GM06990 (cell line): ENCODE data around the gene OR10G3.

Experiments used
- DNase-seq: peaks from one replicate; pipeline ENCODE4 v3.0.0-alpha.2; 2011; ENCODE audit not compliant: insufficient read length; ENCODE audit errors: extremely low read depth
- H3K27me3 ChIP-seq: replicated peaks from 2 replicates; pipeline ENCODE4 v1.6.0; 2011; ENCODE audit warnings: low read length; ENCODE audit not compliant: control insufficient read depth, insufficient read depth
- H3K36me3 ChIP-seq: 2 replicates; pipeline ENCODE4 v1.5.1; 2011; ENCODE audit warnings: low read length; ENCODE audit not compliant: control insufficient read depth, insufficient read depth
- H3K4me3 ChIP-seq: replicated peaks from 2 replicates; pipeline ENCODE4 v1.5.1; 2011; ENCODE audit warnings: low read depth, mild to moderate bottlenecking, control low read depth, low read length
- TF ChIP-seq, protein P1 (sequence below): IDR thresholded peaks from 2 replicates; pipeline ENCODE4 v1.5.1; 2011; ENCODE audit warnings: low read length, control low read depth, mild to moderate bottlenecking, inconsistent platforms; ENCODE audit not compliant: insufficient read depth, poor library complexity, severe bottlenecking

The OR10G3 gene

GRCh38 chr14:21589317-21589716 lies 9.4 kb upstream of the OR10G3 start:
- no peak for DNase-seq

GRCh38 chr14:21575661-21576060 lies 4.2 kb downstream of the OR10G3 start:
- no peak overlapping the region for H3K4me3 ChIP-seq
- no peaks in the 10 kb centered on the region for H3K36me3 ChIP-seq
- DNase-seq = no peak
- TF ChIP-seq, protein P1, sequence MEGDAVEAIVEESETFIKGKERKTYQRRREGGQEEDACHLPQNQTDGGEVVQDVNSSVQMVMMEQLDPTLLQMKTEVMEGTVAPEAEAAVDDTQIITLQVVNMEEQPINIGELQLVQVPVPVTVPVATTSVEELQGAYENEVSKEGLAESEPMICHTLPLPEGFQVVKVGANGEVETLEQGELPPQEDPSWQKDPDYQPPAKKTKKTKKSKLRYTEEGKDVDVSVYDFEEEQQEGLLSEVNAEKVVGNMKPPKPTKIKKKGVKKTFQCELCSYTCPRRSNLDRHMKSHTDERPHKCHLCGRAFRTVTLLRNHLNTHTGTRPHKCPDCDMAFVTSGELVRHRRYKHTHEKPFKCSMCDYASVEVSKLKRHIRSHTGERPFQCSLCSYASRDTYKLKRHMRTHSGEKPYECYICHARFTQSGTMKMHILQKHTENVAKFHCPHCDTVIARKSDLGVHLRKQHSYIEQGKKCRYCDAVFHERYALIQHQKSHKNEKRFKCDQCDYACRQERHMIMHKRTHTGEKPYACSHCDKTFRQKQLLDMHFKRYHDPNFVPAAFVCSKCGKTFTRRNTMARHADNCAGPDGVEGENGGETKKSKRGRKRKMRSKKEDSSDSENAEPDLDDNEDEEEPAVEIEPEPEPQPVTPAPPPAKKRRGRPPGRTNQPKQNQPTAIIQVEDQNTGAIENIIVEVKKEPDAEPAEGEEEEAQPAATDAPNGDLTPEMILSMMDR = no peak
- H3K27me3 ChIP-seq = no peaks in the 10 kb centered on the region

More at GRCh38 chr14:21589317-21589716, 9.4 kb upstream of the OR10G3 start:
- Histone ChIP-seq H3K4me3 (no peak overlapping the region), H3K36me3 (no peaks in the 10 kb centered on the region), H3K27me3 (no peaks in the 10 kb centered on the region)
- TF ChIP-seq, protein P1 = no peak

DNA sequence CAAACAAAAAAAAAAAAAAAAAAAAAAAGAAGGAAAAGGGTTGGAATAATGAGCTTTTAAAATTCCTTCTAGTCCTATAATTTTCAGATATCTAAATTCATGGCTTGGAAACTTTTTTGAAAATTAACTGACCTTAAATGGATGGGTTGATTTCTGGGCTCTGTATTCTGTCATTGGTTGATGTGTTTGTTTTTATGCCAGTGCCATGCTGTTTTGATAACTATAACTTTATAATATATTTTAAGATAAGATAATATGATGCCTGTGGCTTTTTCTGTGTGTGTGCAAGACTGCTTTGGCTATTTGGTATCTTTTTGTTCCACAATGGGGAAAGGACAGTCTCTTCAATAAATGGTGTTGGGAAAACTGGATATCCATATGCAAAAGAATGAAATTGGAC lies 7.3 kb downstream of the OR10G3 start:
- no peak overlapping the region for H3K4me3 ChIP-seq
- no peaks in the 10 kb centered on the region; the same call in 1 of the 2 replicates for H3K27me3 ChIP-seq
- DNase-seq = no peak
- TF ChIP-seq, protein P1 = no peak
- H3K36me3 ChIP-seq = no peaks in the 10 kb centered on the region

DNA sequence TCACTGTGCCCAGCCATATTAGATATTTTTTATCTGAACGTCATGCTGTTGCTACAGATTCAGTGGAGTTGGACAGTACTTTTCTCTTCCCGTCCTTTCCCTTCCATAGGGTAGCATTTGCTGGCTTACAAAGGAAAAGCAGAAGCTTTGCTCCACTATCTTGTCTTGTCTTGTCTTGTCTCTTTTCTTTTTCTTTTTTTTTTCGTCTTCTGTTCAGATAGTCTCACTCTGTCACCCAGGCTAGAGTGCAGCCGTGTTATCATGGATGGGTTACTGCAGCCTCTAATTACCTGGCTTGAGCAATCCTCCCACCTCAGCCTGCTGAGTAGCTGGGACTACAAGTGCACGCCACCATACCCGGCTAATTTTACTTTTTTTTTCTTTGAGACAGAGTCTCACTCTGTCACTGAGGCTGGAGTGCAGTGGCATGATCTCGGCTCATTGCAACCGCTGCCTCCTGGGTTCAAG lies 21.1 kb downstream of the OR10G3 start:
- Histone ChIP-seq H3K4me3 (no peak overlapping the region), H3K27me3 (no peaks in the 10 kb centered on the region), H3K36me3 (no peaks in the 10 kb centered on the region)
- TF ChIP-seq, protein P1 = no peak
- no peak for DNase-seq

DNA sequence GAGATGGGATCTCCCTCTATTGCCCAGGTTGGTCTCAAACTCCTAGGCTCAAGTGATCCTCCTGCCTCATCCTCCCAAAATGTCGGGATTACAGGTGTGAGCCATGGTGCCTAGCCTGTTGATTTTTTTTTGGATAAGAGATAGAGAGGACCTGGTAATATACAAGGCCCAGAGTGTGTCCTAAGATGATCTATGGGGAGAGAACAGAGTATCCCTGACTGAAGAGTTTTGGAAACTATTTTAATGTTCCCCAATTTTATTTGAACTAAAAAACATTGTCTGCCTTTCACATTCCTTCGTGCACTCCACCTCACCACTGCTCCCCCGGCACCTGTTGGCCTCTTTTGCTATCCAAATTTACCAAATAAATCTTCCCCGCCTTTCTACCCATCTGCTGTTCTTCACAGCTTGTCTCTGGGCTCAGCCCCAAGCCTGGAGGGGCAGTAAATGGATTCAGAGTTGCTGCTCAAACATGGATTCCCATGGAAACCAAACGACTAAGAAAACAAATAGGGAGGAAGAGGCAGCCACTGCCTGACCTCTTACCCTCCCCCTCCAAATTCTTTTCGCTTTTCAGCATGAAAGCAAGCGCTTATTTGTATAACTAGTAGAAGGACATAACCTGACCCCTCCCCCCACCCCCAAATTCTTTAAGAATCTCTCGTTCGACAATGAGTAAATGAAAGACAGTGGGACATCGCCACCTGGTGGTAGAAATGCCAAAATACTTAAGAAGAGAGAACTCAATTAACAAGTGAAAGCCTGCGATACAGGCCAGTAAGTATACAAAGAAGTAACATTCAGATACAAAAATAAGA lies 22.6 kb downstream of the OR10G3 start:
- DNase-seq = peak; percentile 56

More for the DNA sequence above, 22.6 kb downstream of the OR10G3 start:
- peak overlapping the region; percentile 10 for H3K4me3 ChIP-seq
- H3K36me3 ChIP-seq = no peaks in the 10 kb centered on the region
- TF ChIP-seq, protein P1 = peak; percentile 60
- no peaks in the 10 kb centered on the region for H3K27me3 ChIP-seq
